HG03135 (cell line): ENCODE measurements around the gene CDK19.

ENCODE experiments used
- ATAC-seq: cut with Tn5 transposase; IDR thresholded peaks from one replicate; pipeline ENCODE4 v1.9.1; 2021; ENCODE audit warnings: mild to moderate bottlenecking, moderate library complexity; ENCODE audit not compliant: unreplicated experiment

The CDK19 gene

GRCh38 chr6:110708295-110708950, 106.8 kb downstream of the CDK19 start:
- ATAC-seq: no peak

DNA sequence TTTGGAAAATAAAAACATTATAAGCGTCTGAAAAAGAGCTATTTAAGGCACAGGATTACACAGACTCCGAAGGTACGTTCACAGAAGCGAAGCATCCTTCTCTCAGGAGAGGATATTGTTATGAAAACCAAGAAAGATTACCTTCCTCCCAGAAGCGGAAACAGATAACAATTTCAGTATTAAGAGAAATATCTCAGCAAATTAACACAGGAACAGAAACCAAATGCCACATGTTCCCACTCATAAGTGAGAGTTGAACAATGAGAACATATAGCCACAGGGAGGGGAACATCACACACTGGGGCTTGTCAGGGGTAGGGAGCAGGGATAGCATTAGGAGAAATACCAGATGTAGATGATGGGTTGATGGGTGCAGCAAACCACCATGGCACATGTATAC, 109.7 kb downstream of the CDK19 start:
- no peak for ATAC-seq

DNA sequence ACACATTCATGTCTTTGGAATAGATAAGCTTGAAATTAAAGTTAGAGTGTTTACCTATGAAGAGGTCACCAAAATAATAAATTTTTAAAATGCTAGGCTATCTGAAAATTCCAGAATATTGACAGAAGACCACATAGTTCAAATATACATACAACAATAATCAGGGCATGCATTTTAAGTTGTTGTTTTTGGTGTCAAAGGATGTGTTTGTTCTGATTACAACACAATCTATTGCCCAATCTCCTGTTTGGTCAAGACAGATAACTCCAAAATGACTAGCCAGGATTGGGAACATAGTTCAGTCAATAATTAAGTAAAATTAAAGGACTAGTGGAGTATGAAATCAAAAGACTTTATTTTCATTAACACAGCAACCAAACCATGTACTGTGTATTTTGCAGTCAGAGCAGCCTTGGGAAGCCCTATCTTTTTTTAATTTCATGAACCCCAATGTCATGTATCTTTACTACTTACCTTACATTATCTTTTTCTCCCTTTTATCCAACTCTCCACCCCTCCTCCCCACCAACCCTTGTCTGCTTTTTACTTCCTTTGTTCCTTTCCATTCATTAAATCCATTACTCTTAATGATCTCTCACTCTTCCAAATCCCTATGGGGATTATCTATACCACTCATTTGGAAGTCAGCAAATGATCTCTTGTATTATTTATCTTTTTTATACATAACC, 111.2 kb downstream of the CDK19 start:
- no peak for ATAC-seq

DNA sequence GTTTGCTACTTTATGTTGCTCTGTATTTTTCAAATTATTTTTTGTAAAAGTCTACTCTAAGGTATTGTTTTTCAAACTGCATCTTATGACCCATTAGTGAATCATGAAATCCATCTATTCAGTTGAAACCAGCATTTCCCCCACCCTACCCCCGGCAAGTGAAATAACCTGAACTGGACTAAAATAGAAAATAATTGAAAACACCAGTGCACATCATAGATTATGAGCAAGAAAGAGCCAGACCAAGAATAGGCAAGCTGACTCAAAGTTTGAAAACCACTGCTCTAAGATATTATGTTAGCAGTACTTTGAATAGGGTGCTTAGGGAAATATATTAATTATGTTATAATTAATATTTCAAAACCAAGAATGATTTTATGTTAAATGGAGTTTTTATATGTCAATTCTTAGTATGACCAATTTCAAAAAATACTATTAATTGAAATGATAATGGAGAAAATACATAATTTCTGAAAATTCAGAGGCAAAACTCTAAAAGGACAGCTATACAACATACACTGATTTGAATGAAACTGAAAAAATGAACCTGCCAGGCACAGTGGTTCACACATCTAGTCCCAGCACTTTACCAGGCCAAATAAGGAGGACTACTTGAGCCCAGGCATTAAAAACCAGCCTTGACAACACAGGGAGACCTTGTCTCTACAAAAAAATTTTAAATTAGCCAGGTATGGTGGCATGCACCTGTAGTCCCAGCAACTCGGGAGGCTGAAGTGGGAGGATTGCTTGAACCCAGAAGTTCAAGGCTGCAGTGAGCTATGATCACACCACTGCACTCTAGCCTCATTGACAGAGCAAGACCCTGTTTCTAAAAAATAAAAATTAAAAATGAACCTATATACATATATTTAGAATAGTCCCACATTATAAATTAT, 112.0 kb downstream of the CDK19 start:
- ATAC-seq: no peak

GRCh38 chr6:110699780-110700179, 115.5 kb downstream of the CDK19 start:
- ATAC-seq: no peak

DNA sequence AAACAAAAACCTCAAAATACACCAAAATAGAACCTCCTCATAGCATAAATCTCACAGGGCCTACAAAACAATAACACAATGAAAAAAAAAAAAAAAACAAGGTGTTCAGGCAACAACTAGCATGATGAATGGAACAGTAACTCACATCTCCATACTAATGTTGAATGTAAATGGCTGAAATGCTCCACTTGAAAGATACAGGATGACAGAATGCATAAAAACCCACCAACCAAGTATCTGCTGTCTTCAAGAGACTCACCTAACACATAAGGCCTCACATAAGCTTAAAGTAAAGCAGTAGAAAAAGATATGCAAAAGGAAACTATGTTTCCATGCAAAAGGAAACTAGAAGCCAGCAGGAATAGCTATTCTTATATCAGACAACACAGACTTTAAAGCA, 121.3 kb downstream of the CDK19 start:
- ATAC-seq: no peak

- no peak for ATAC-seq
Observed at GRCh38 chr6:110693296-110693695, 122.0 kb downstream of the CDK19 start.

GRCh38 chr6:110690916-110691315, 124.4 kb downstream of the CDK19 start:
- no peak for ATAC-seq

GRCh38 chr6:110690106-110690654, 125.1 kb downstream of the CDK19 start:
- ATAC-seq: no peak

- ATAC-seq: no peak
Observed at GRCh38 chr6:110689275-110689935, 125.9 kb downstream of the CDK19 start.

DNA sequence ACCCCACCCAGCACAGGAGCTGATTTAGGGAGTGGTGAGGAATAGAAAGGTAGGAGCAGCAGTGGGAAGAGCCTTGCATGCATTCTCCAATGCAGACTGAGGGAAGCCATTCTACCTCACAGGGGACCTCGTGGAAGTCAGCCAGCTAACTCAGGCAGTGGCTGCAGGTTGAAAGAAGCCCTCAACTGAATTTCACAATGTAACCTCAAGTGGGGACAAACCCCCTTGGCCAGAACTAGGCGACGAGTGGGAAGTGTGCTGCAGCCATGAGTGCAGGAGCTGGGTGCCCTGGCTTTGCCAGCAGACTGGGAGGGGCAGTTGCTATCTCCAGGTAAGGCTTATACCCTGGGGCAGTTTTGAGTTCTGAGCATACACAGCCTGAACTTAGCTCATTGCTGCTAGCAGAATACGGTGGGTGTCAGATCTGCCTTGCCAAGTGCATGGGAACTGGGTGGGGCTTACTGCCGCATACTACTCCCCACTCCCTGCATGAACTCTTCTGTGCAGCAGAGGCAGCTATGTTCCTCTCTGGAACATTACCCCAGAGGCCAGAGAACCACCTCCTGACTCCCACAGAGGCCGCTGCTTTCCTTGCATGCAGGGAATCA, 126.5 kb downstream of the CDK19 start:
- no peak for ATAC-seq

GRCh38 chr6:110687326-110687725, 127.9 kb downstream of the CDK19 start:
- no peak for ATAC-seq

- no peak for ATAC-seq
Observed at GRCh38 chr6:110683241-110683640, 132.0 kb downstream of the CDK19 start.

DNA sequence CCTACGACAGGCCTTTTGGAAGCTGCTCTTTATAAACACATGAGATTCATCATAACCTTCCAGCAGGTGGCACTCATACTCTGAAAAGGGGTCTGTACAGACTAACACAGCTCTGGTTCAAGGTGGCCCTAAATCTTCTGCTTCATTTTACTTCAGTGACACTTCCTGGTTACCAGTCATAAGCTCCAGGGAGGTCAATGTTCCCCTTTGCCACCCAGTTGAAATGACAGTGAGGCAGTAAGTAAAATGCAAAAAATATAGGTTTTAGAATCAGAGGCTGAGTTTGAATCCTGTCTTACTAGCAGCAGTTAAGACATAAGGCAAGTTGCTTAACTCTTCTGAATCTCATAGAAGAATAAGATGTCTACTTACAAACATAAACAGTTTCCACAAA, 132.8 kb downstream of the CDK19 start:
- peak; percentile 98 for ATAC-seq

- ATAC-seq: peak; percentile 16
Observed at GRCh38 chr6:110681543-110682459, 133.5 kb downstream of the CDK19 start.

DNA sequence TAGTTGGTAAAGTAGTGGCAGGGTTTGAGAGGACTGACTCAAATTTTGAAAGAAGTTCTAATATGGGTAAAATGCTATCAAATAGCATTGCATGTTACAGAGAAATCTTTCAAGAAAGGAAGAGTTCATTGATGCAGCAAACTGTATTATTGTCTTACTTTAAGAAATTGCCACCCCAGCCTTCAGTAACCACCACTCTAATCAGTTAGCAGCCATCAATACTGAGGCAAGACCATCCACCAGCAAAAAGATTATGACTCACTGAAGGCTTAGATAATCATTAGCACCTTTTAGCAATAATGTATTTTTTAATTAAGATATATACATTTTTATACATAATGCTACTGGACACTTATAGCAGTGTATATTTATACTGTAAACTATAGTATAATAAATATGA, 138.9 kb downstream of the CDK19 start:
- ATAC-seq: no peak

- ATAC-seq: no peak
Observed at GRCh38 chr6:110674096-110674495, 141.2 kb downstream of the CDK19 start.

DNA sequence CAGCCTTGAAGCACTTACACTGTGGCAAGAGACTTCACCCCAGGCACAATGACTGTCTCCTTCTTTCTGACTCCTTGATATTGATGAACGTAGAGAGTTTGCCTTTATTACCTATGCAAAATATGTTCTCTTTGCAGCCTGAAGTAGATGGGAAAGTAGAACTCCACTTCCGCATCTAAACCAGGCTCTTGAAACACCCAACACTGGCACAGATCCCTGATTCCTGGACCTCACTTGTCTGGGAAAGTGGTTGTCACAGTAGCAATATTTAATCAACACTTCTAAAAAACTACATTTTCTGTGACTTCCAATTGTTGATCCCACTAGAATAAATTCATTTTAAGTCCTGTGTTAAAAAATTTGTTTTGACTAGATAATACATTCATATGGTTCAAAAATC, 143.1 kb downstream of the CDK19 start:
- no peak for ATAC-seq

DNA sequence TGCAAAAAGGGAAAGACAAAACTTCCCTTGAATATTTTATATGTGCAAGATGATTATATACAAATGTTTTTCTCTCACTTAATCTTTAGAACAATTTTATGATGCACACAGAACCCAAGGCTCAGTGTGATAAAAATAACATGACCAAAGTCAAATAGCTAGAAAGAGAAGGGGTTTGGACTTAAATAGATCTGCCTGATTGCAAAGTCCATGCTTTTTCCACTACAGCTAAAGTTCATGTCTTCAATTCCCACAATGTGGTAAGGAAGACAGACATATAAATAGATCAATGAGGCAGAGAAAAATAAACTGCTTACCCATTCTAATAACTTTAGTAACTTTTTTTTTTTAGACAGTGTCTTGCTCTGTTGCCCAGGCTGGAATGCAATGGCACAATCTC, 143.8 kb downstream of the CDK19 start:
- no peak for ATAC-seq
